HL-60 (cell line): ENCODE results near the gene PIN1.

Source experiments
- DNase-seq, 2 experiments: peaks; one replicate each; pipeline ENCODE4 v3.0.0-alpha.2; 2010 to 2020; ENCODE audit warnings: low read depth in 1 of 2, low spot score in 1 of 2
- H3K27ac ChIP-seq: fragments of 250-450 bp; sonication (Bioruptor Pico); replicated peaks from 2 replicates; pipeline ENCODE4 v1.5.1; 2020; ENCODE audit warnings: mild to moderate bottlenecking, moderate library complexity
- H3K27me3 ChIP-seq: fragments of 250-450 bp; sonication (Bioruptor Pico); 2 replicates; pipeline ENCODE4 v1.5.1; 2021; ENCODE audit warnings: mild to moderate bottlenecking, moderate library complexity; ENCODE audit not compliant: insufficient read depth, poor library complexity, severe bottlenecking
- H3K4me3 ChIP-seq: replicated peaks from 2 replicates; pipeline ENCODE4 v1.5.1; 2011; ENCODE audit warnings: mild to moderate bottlenecking, control low read depth, low read length; ENCODE audit not compliant: insufficient read depth
- CTCF ChIP-seq: IDR thresholded peaks from one replicate; pipeline ENCODE4 v1.5.1; 2011; ENCODE audit warnings: low read length, control low read depth, inconsistent platforms; ENCODE audit not compliant: insufficient read depth
- GABPA ChIP-seq: IDR thresholded peaks from 2 replicates; pipeline ENCODE4 v1.6.1; 2012; ENCODE audit warnings: low read depth
- POLR2AphosphoS5 ChIP-seq: IDR thresholded peaks from 2 replicates; pipeline ENCODE4 v1.6.1; 2012; ENCODE audit warnings: low read depth
- SPI1 ChIP-seq: IDR thresholded peaks from 2 replicates; pipeline ENCODE4 v1.6.1; 2012; ENCODE audit warnings: low read depth, mild to moderate bottlenecking, borderline replicate concordance
- TF ChIP-seq, protein P1 (sequence below): IDR thresholded peaks from 2 replicates; pipeline ENCODE4 v1.6.1; 2012; ENCODE audit warnings: low read depth; ENCODE audit not compliant: insufficient replicate concordance

The PIN1 gene

GRCh38 chr19:9806803-9807202 is 28.3 kb upstream of the PIN1 start:
- Histone ChIP-seq H3K4me3 (no peak overlapping the region), H3K27ac (no peak overlapping the region), H3K27me3 (no peaks in the 10 kb centered on the region)
- DNase-seq, result no peak
- TF ChIP-seq GABPA (no peak), CTCF (no peak), SPI1 (no peak), POLR2AphosphoS5 (no peak)
- TF ChIP-seq, protein P1, sequence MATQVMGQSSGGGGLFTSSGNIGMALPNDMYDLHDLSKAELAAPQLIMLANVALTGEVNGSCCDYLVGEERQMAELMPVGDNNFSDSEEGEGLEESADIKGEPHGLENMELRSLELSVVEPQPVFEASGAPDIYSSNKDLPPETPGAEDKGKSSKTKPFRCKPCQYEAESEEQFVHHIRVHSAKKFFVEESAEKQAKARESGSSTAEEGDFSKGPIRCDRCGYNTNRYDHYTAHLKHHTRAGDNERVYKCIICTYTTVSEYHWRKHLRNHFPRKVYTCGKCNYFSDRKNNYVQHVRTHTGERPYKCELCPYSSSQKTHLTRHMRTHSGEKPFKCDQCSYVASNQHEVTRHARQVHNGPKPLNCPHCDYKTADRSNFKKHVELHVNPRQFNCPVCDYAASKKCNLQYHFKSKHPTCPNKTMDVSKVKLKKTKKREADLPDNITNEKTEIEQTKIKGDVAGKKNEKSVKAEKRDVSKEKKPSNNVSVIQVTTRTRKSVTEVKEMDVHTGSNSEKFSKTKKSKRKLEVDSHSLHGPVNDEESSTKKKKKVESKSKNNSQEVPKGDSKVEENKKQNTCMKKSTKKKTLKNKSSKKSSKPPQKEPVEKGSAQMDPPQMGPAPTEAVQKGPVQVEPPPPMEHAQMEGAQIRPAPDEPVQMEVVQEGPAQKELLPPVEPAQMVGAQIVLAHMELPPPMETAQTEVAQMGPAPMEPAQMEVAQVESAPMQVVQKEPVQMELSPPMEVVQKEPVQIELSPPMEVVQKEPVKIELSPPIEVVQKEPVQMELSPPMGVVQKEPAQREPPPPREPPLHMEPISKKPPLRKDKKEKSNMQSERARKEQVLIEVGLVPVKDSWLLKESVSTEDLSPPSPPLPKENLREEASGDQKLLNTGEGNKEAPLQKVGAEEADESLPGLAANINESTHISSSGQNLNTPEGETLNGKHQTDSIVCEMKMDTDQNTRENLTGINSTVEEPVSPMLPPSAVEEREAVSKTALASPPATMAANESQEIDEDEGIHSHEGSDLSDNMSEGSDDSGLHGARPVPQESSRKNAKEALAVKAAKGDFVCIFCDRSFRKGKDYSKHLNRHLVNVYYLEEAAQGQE, result no peak

DNA sequence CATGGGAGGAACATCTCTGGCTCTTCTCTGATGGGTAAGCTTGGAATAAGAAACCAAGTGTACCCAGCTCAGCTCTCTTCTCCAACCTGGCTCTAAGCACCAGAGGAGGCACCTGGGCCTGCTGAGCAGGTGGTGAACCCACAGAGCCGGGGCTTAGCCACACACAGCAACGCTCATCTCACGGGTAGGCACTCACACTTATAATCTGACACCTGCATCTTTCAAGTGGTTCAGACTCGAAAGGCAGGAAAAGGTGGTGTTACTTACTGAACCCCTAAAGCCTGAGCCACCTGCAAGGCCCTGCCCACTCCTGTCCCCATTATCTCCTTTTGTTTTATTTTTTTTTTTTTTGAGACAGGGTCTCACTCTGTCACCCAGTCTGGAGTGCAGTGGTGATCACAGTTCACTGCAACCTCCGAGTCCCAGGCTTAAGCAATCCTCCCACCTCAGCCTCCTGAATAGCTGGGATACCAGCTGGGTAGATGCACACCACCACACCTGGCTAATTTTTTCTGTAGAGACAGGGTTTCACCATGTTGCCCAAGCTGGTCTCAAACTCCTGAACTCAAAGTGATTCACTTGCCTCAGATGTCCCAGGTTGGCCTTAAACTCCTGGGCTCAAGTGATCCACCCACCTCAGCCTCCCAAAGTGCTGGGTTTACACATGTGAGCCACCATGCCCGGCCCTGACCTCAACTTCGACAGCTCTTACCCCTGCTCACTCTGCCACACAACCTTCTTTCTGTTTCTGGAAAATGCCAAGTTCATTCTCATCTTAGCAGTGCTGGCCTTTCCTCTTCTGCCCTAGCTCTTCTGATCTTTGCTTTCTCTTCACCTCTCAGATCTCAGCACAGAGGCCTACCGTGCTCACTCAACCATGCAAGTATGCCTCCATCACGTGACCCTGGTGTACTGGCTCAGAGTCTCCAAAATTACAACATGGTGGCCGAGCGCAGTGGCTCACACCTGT is 26.0 kb upstream of the PIN1 start:
- TF ChIP-seq, protein P1, result no peak
- TF ChIP-seq CTCF (no peak), SPI1 (no peak), GABPA (no peak), POLR2AphosphoS5 (no peak)
- no peak overlapping the region for H3K27ac ChIP-seq

GRCh38 chr19:9811139-9811538 is 24.0 kb upstream of the PIN1 start:
- no peak for DNase-seq
- Histone ChIP-seq H3K4me3 (no peak overlapping the region), H3K27ac (no peak overlapping the region), H3K27me3 (no peaks in the 10 kb centered on the region)
- no peak for TF ChIP-seq POLR2AphosphoS5

More for the DNA sequence above, 26.0 kb upstream of the PIN1 start:
- DNase-seq, result no peak
- H3K27me3 ChIP-seq, result no peaks in the 10 kb centered on the region
- H3K4me3 ChIP-seq, result no peak overlapping the region

GRCh38 chr19:9818175-9818733 is 16.9 kb upstream of the PIN1 start:
- peak overlapping the region; percentile 94 for H3K27ac ChIP-seq
- H3K27me3 ChIP-seq, result no peaks in the 10 kb centered on the region
- H3K4me3 ChIP-seq, result peak overlapping the region; percentile 100

More at GRCh38 chr19:9818175-9818733, 16.9 kb upstream of the PIN1 start:
- TF ChIP-seq GABPA (no peak), SPI1 (no peak), CTCF (no peak), POLR2AphosphoS5 (no peak)
- TF ChIP-seq, protein P1, result no peak
- no peak for DNase-seq
